HTR-8/SVneo (cell line): ENCODE results near the gene FADS3.

Experiments used
- DNase-seq: peaks from one replicate; pipeline ENCODE4 v3.0.0; 2011; ENCODE audit warnings: low spot score, mixed read lengths; ENCODE audit not compliant: insufficient read length
- FAIRE-seq: peaks from 2 replicates; lab custom pipeline; 2011; peaks lifted over from hg19 to GRCh38; lab: Jason Lieb, UNC

Gene FADS3

DNA sequence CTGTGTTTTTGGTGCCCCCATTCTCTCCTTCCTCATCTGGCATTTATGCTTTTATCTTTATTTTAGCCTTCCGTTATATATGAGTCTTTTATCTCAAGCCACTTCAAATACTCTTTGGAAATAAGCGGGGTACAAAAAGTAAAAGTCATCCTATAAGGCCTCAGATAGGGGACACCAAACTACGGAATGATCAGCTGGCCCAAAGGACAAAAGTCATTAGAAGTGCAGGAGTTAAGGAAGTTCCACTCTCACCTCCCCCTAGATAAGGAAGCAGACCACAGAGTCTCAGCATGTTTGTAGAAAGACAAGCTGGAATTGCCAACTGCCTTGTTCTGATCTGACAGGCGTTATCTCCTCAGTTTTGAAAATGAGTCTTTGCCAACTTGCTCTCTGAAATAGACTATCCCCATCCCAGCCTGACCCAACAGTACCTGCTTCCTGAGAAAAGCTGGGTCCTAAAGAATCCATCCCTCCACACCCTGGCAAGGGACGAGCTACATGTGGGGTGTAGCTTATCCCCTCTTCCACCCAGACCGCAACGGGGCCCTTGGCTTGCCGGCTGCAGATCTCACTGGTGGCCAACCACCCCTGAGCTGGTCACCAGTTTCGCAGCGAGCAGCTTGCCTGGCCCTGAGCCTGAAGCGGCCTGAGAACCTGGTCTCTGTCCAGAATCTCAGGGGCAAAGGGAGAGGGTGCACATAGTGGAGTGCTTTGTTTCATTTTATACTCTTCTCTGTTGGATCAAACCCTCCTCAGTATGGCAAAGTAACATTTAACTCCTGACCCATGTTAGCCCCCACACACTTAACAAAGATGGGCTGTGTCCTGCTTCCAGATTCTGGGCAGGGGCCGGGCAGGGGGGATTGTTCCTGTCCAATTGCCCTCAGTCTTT lies 49.5 kb downstream of the FADS3 start:
- no peak for FAIRE-seq
- no peak for DNase-seq

DNA sequence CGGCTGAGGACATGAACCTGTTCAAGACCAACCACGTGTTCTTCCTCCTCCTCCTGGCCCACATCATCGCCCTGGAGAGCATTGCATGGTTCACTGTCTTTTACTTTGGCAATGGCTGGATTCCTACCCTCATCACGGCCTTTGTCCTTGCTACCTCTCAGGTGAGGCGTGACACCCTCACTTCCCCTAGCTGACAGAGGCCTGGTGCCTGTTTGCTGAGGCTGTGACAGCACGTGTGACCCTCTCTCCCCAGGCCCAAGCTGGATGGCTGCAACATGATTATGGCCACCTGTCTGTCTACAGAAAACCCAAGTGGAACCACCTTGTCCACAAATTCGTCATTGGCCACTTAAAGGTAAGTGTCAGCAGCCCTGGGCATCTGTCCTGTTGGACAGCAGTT lies 51.0 kb downstream of the FADS3 start:
- no peak for DNase-seq
- no peak for FAIRE-seq

DNA sequence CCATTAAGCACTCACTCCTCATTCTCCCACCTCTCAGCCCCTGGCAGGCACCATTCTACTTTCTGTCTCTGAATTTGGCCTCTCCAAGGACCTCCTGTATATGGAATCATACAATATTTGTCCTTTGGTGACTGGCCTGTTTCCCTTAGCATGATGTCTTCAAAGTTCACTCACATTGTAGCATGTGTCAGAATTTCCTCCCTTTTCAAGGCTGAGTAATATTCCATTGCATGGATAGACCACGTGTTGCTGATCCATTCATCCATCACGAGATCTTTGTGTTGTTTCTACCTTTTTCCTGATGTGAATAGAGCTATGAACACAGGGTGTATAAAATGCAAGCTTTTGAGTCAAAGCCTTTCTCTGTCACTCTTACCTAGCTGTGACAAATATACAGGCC lies 51.6 kb downstream of the FADS3 start:
- no peak for DNase-seq
- FAIRE-seq = no peak

DNA sequence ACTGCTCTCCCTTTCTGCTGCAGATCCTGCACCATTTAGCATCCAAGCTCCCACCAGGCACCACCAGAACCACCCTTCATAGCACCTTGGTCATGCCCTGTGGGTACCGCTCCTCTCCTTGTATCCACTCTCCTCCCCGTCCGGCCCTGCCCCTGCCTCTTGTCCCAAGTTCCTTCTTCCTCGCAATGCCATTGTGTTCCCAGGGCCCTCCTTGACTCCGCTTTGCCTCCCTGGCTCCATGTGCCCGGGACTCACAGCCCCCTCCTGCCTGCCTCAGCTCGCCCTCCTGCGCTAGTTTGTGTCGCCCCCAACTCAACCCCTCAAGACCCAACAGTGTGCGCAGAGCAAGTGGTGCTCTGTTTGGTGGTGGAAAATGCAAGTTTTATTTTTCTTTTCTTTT lies 52.4 kb downstream of the FADS3 start:
- FAIRE-seq = no peak
- no peak for DNase-seq

DNA sequence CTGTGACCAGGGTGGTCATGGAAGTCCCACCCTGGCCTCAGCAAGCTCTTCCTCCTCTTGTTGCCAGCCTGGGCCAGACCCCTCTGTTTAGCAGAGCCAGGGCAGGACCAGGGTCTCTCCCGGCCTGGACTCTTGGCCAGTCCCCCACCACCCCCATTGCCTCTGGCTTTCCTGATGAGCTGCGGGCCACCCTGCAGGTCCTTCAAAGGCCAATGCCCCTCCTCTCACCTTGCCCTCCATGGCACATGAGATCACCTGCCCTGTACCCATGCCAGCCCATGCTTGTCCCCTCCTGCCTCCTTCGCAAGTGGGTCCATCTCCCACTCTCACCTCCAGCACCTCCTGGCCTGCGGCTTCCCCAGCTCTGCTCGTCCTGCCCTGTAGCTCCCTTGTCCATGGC lies 52.8 kb downstream of the FADS3 start:
- FAIRE-seq = no peak
- DNase-seq = no peak

DNA sequence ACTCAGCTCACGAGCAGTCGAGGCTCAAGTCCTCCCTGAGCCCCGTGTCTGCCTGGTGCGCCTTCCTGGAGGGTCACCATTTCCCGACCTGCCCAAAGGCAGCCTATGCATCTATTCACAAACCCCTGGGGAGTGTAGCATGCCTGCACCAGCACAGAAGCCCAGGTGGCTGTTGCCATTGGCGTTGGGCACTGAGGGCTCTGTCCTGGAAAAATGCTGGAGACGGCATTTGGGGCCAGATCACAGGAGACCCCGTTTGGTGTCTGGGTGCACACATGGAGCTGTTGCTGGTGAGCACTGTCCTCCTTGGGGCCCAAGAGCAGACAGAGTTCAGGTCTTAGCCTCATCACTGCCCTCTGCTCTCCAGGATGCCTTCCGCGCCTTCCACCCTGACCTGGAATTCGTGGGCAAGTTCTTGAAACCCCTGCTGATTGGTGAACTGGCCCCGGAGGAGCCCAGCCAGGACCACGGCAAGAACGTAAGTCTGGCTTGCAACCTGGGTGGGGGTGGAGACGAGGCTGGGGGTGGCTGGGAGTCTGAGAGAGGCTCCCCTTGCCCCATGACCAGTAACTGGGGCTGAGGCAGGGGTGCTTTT lies 53.8 kb downstream of the FADS3 start:
- FAIRE-seq (no peak), DNase-seq (no peak)

DNA sequence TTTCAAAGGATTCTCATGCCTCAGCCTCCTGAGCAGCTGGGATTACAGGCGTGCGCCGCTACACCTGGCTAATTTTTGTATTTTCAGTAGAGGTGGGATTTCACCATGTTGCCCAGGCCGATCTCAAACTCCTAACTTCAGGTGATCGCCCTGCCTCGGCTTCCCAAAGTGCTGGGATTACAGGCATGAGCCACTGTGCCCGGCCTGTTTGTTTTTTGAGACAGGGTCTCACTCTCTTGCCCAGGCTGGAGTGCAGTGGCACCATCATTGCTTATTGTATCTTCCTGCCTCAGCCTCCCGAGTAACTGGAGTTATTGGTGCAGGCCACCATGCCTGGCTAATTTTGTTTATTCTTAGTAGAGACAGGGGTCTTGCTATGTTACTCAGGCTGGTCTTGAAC lies 55.2 kb downstream of the FADS3 start:
- FAIRE-seq (no peak), DNase-seq (no peak)

DNA sequence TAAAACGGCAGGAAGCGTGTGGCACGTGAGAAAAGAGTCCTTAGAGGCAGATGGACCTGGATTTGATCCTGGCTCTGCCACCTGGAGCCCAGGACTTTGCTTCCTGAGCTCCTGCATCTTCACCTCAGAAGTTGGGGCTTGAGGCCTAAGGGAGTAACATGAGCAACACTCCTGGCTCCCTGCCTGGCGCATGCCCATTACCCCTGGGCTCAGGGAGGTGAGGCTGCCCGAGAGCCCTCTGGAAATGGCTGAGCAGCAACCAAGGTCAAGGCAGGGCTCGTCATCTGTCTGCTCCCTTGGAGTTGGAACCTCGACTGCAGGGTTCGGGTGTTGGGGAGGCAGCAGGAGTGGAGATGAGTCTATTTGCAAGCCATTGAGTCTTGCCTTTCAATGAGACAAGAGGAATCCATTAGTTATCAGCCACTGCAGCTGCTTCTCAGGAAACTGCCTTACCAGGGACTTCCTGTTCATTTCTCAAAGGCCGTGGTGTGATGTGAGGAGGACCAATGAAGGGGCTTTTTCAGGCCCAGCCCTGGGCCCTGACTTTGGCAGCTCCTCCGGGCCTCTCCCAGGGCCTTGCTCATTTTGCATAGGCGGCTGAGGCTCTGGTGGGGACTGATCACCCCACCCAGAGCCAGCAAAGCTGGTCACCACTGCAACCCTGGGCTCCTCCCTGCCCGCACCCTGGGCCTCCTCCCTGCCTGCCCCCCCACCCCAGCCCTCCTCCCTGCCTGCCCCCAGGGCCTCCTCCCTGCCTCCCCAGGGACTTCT lies 56.9 kb downstream of the FADS3 start:
- DNase-seq (no peak), FAIRE-seq (no peak)

DNA sequence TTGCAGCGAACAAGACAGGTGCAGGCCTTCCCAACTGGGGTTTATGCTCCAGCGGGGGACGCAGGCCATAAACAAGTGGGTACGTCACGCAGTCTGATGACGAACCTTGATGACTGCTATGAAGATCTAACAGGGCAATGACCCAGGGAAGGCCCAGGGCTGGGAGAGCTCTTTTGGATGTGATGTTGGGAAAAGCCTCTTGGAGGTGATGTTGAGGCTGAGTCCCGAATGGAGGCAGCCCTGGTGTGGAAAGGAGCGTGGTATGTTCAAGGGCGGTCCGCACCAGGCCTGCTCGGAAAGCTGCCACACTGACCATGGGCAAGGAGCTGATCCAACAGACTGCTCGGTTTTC lies 57.4 kb downstream of the FADS3 start:
- DNase-seq (no peak), FAIRE-seq (no peak)

DNA sequence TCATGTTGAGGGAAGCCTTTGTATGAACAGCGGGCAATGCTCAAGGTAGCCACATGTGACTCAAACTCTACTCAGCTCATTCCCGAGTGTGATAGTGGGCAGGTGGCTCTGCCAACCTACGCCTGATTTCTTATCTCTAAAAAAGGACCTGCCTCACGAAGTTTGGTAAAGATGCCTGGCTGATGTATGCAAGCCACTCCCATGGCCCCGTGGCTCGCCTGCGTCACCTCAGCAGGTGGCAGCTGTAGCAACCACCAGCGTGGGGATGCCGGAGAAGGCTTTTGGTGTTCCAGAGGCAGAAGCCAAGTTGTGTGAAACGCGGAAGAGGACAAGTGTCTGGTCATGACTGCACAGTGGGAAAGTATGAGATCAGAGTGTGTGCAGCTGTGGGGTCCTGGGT lies 57.9 kb downstream of the FADS3 start:
- no peak for FAIRE-seq
- no peak for DNase-seq

DNA sequence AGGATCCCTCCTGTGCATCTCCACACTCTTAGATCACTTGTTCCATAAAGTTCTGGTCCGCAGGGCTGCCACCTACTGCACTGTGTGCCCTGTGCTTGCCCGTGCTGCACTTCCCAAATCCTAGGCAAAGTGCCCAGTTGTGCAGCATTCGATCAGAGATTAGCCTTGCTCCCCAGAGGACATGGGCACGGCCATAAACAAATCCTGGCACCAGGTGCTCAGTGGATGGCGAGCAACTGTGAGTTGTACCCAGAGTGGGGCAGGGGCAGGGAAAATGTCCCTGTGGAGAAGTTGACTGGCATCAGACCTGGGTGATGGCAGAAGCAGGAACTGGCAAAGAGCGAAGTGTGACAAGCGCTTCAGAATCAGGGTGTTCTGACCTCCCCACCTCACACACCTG lies 58.6 kb downstream of the FADS3 start:
- no peak for FAIRE-seq
- DNase-seq = no peak

DNA sequence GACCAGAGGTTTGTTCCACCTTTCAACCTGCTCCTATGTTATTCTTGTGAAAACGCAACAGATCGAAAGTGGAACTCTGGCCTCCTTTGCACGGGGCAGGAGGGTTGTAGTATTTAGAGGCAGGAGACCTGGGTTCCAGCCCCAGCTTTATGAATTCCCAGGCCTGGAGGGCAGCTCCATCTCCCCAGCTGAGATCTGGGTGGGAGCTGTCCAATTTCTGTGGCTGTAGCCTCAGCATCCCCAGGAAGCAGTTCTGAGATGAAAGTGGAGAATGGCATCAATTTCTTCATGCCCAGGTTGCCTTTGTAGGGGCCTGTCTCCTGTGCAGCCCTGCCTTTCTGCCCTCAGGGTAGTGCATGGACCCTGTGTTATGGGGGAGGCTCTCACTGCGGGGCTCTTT lies 59.1 kb downstream of the FADS3 start:
- DNase-seq = no peak
- no peak for FAIRE-seq

DNA sequence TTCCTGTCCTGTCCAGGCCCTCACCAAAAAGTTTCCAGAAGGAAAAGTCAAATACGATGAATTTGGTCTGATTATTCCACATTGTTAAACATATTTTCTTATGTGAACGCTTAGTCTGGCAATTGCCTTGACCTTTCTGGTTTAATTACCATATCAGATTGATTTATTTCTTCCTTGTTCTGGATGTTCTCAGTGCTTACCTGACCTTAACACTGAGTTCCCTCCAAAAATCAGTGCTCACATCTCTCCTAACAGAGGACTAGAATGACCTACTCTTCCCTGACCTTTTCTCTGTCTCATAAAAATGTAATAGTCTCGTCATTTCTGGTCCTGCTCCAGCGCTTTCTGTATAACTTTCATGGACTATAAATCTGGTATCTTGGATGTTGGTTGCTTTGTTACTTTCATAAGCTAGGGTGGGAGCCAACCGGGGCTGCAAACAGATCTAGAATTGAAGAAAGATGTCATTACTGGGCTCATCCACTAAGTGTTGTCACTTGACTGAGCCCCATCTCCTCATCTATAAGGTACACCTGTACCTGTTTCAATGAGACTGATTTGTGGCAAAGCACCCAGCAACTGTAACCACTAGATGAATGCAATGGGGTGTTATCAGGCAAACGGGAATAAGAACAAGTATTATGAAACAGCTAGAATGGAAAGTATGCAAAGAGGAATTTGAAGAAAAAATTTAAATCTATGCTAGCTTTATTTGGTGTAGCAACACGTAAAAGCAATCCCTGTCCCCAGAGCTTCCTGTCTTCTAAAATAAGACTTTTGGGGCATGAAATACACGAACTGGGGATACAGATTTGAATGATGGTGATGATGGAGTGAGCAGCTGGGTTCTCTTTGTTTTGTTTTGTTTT lies 60.9 kb downstream of the FADS3 start:
- no peak for FAIRE-seq
- no peak for DNase-seq

DNA sequence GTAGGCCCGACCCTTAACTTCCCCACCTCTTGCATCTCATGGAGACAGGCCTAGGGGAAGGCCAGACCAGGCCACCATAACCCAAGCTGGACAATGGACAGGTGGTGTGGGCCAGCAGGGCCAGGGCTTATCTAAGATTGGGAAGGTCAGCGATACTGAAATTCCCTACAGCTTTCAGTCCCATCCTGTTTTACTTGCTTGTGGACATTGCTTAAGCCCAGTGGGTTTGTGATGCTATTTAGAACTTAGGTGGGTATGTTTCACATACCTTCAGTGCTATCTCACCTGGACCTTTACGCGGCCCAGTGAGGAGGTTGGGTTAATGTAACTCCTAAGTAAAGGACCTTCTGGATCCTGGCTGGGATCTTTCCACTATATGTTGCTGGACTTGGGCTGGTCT lies 61.5 kb downstream of the FADS3 start:
- DNase-seq (no peak), FAIRE-seq (no peak)

DNA sequence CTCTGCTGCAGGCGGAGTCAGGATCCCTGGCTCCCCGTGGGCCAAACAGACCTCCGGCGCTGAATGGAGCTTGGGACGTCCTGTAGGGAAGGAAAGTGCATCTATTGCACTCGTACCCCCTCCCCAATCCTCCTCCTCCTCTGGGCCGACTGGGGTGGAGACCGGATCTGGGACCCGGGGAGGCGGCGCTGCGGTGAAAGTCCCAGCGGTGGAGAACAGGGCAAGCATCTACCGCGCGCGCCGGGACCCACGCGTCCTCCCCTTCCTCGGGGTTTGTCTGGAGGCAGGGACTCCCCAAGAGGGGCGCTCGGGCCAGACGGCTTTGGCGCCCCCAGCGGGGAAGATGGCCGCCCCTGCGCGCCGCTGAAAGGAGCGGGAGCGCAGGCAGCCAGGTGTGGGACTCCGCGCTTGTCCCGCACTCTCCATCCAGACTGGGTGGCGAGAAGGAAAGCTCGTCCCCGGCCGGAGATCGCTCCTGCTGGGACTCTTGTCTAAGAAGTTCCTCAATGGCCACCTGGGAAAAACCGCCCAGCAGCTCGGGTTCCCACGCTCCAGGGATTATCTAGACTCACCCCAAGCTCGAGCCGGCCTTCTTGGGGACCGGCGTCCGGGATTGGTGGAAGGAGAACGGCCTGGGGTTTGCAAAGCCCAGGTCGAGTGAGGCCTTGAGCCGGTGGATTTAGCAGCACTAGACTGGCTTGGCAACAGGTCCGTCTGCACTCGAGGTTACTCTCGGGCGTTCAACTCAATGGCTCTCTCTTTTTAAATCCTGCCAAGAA lies 62.5 kb downstream of the FADS3 start:
- no peak for FAIRE-seq
- no peak for DNase-seq

DNA sequence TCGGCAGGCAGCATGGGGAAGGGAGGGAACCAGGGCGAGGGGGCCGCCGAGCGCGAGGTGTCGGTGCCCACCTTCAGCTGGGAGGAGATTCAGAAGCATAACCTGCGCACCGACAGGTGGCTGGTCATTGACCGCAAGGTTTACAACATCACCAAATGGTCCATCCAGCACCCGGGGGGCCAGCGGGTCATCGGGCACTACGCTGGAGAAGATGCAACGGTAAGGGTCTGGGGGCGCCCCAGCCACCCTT lies 63.0 kb downstream of the FADS3 start:
- DNase-seq (no peak), FAIRE-seq (no peak)

DNA sequence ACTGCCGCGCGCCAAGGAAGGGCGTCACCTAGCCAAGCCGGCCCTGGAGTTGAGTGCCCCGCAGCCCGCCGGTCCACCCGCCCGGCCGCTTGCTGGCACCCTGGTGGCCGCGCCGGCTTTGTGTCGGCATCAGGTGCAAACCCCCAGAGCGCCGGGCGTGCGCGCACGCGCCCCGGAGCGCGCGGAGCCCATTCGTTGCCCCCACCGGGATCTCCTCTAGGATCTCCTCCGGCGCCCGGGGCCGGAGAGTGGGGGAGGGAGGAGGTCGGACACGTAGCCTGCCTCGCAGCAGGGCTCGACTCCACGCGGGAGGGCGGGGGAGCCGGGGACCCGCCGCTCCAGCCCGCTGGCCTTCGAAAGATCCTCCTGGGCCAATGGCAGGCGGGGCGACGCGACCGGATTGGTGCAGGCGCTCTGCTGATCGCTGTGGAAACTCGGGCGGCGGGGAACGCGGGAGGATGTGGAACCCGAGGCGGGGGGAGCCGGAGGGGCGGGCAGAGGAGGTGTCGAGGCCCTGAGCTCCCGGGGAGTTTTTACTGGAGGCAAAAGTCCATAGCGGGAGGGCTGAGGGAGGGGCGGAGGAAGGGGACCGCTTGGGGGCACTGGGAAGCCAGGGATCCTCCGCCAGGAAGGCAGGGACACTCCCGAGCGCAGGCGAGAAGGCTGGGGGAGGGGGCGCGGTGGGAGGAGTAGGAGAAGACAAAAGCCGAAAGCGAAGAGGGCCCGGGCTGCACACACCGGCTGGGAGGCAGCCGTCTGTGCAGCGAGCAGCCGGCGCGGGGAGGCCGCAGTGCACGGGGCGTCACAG lies 63.6 kb downstream of the FADS3 start, which contains the start of gene FADS2:
TSS of gene FADS2 (plus strand) at position 730 of the 808 bp plus-strand sequence. CDS start 91 bp downstream, outside the sequence.
- FAIRE-seq (no peak), DNase-seq (peak; percentile 65)

DNA sequence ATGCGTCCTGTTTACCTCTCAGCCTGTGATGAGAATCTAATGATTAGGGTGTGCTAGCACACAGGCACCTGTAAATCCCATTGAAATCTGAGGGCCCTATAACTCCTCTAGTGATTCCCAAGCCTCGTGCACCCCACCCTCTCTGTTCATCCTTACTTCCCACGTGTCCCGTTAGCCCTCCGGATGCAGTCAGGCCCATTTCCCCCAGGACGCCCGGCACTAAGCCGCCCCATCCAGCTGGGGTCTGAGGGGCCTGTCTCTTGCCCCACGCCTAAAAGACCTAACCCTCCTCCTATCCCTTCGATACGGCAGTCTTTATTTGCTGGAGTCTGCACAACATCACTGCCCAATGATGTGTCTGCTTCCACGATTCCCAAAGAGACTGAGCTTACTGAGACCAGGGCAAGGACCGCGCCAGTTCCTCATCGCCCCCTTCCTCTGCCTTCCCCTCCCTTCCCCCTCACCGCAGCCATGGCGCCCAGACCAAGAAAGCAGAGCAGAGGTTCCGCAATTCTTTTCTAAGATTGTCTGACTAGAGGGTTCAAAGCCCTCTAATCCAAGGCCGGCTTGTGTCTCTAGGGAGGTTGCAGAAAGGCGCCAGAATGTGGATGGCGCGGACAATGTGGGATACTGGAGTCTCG lies 64.3 kb downstream of the FADS3 start:
- no peak for FAIRE-seq
- DNase-seq = no peak
